HUDEP-2 (cell line): Measurements from ENCODE around the gene RSF1.
A peak's percentile ranks its signal among the peaks of the same experiment; 100 is the strongest.
"Not testable (repeated sequence)": the region's sequence is repeated elsewhere in the genome, so short reads cannot be mapped to it uniquely, and the experiment has no call there.

ENCODE experiments used
- DNase-seq, 76 experiments: peaks; one replicate each; lab custom pipeline; 2025; ENCODE audit not compliant: unreplicated experiment in 76 of 76; lab: John Stamatoyannopoulos, UW

RSF1 gene

GRCh38 chr11:77636731-77637344 lies 183.7 kb downstream of the RSF1 start:
- DNase-seq = peak in 10 of 76 experiments; percentile 8 to 38 (median 16)

- DNase-seq = not testable (repeated sequence)
These were observed 186.6 kb downstream of the RSF1 start for GRCh38 chr11:77633926-77634325.

GRCh38 chr11:77630157-77630710 lies 190.3 kb downstream of the RSF1 start:
- DNase-seq = no peak

DNA sequence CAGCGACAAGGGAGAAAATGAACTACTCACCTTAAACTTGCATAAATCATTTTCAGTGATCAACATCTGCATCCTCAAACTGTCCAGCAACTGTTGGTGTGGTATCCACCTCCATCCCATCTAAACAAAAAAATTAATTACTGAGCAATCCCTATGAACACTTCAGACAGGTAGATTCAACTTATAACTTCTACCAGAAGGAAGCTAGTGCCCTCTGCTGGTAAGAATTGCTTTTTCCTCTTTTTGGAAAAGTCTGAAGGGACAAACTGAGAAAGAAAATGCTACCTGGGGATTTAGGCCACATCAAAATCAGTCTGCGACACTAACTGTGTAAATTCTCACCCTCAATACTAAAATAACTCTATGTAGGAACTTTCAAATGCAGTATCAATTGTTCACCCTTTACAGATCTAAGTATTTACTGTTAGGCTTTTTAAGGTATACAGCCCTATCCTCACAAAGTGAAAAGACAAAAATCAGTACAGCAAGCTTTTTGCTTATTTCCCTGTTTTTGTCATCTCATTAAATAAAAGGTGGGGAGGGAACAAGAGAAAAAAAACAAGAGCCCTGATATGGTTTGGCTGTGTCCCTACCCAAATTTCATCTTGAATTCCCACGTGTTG lies 200.8 kb downstream of the RSF1 start:
- DNase-seq = peak in 25 of 76 experiments; percentile 10 to 58 (median 28)

- DNase-seq = no peak
These were observed 202.6 kb downstream of the RSF1 start for GRCh38 chr11:77617892-77618291.

- peak in 8 of 76 experiments; percentile 8 to 24 (median 12) for DNase-seq
These were observed 208.6 kb downstream of the RSF1 start for GRCh38 chr11:77611921-77612320.
